Measurements from ENCODE around the gene MYADM. TPM values are rescaled to one million over a fixed set of nuclear protein-coding genes. Genes with fewer than 3 reads are reported as not detected.

The MYADM gene
- total RNA-seq, 1 experiment from 2014 or later = 78.6 TPM

DNA sequence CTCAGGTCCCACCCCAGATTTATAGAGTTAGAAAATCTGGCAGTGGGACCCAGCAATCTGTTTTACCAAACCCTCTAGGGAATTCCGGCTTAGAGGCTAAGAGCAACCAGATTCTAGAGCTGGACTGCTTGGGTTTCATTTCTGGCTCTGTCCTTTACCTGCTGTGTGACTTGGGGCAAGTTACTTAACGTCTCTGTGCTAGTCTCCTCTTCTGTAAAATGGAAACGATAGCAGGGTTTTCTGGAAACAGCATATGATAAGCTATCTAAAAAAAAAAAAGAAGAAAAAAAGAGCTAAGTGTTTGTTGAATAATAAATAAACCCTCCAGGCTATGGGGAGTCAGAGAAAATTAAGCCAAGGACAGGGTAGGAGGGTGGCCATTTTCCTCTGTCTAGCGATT, 29.8 kb downstream of the MYADM start (continued):
- TF ChIP-seq, protein P1, sequence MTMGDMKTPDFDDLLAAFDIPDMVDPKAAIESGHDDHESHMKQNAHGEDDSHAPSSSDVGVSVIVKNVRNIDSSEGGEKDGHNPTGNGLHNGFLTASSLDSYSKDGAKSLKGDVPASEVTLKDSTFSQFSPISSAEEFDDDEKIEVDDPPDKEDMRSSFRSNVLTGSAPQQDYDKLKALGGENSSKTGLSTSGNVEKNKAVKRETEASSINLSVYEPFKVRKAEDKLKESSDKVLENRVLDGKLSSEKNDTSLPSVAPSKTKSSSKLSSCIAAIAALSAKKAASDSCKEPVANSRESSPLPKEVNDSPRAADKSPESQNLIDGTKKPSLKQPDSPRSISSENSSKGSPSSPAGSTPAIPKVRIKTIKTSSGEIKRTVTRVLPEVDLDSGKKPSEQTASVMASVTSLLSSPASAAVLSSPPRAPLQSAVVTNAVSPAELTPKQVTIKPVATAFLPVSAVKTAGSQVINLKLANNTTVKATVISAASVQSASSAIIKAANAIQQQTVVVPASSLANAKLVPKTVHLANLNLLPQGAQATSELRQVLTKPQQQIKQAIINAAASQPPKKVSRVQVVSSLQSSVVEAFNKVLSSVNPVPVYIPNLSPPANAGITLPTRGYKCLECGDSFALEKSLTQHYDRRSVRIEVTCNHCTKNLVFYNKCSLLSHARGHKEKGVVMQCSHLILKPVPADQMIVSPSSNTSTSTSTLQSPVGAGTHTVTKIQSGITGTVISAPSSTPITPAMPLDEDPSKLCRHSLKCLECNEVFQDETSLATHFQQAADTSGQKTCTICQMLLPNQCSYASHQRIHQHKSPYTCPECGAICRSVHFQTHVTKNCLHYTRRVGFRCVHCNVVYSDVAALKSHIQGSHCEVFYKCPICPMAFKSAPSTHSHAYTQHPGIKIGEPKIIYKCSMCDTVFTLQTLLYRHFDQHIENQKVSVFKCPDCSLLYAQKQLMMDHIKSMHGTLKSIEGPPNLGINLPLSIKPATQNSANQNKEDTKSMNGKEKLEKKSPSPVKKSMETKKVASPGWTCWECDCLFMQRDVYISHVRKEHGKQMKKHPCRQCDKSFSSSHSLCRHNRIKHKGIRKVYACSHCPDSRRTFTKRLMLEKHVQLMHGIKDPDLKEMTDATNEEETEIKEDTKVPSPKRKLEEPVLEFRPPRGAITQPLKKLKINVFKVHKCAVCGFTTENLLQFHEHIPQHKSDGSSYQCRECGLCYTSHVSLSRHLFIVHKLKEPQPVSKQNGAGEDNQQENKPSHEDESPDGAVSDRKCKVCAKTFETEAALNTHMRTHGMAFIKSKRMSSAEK (CRISPR knock-in tag; IDR thresholded peaks at IDR 0.05; ENCODE audit: borderline replicate concordance) = no peak
- TF ChIP-seq ZNF121 (CRISPR knock-in tag; IDR thresholded peaks at IDR 0.05) = no peak
- TF ChIP-seq E2F4 (CRISPR knock-in tag; IDR thresholded peaks at IDR 0.05; ENCODE audit: borderline replicate concordance, low read depth) = no peak
- no peak for TF ChIP-seq TEAD4 (CRISPR knock-in tag; IDR thresholded peaks at IDR 0.05)
- TF ChIP-seq, protein P2, sequence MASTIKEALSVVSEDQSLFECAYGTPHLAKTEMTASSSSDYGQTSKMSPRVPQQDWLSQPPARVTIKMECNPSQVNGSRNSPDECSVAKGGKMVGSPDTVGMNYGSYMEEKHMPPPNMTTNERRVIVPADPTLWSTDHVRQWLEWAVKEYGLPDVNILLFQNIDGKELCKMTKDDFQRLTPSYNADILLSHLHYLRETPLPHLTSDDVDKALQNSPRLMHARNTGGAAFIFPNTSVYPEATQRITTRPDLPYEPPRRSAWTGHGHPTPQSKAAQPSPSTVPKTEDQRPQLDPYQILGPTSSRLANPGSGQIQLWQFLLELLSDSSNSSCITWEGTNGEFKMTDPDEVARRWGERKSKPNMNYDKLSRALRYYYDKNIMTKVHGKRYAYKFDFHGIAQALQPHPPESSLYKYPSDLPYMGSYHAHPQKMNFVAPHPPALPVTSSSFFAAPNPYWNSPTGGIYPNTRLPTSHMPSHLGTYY (CRISPR knock-in tag; IDR thresholded peaks at IDR 0.05) = no peak
- TF ChIP-seq, protein P3, sequence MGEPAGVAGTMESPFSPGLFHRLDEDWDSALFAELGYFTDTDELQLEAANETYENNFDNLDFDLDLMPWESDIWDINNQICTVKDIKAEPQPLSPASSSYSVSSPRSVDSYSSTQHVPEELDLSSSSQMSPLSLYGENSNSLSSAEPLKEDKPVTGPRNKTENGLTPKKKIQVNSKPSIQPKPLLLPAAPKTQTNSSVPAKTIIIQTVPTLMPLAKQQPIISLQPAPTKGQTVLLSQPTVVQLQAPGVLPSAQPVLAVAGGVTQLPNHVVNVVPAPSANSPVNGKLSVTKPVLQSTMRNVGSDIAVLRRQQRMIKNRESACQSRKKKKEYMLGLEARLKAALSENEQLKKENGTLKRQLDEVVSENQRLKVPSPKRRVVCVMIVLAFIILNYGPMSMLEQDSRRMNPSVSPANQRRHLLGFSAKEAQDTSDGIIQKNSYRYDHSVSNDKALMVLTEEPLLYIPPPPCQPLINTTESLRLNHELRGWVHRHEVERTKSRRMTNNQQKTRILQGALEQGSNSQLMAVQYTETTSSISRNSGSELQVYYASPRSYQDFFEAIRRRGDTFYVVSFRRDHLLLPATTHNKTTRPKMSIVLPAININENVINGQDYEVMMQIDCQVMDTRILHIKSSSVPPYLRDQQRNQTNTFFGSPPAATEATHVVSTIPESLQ (CRISPR knock-in tag; IDR thresholded peaks at IDR 0.05) = no peak

- TF ChIP-seq, protein P4, sequence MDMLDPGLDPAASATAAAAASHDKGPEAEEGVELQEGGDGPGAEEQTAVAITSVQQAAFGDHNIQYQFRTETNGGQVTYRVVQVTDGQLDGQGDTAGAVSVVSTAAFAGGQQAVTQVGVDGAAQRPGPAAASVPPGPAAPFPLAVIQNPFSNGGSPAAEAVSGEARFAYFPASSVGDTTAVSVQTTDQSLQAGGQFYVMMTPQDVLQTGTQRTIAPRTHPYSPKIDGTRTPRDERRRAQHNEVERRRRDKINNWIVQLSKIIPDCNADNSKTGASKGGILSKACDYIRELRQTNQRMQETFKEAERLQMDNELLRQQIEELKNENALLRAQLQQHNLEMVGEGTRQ (CRISPR knock-in tag; IDR thresholded peaks at IDR 0.05) = no peak
- no peak for TF ChIP-seq ZSCAN18 (CRISPR knock-in tag; IDR thresholded peaks at IDR 0.05)
- TF ChIP-seq CREM (CRISPR knock-in tag; IDR thresholded peaks at IDR 0.05) = no peak
- no peak for TF ChIP-seq SMAD4 (CRISPR knock-in tag; IDR thresholded peaks at IDR 0.05)
- no peak for TF ChIP-seq NR2C2 (CRISPR knock-in tag; IDR thresholded peaks at IDR 0.05)
- no peak for TF ChIP-seq FOXK1 (CRISPR knock-in tag; IDR thresholded peaks at IDR 0.05)
- no peak for TF ChIP-seq E2F1 (CRISPR knock-in tag; IDR thresholded peaks at IDR 0.05)
- no peak for TF ChIP-seq ZNF232 (CRISPR knock-in tag; IDR thresholded peaks at IDR 0.05)
- TF ChIP-seq, protein P2 (CRISPR knock-in tag; IDR thresholded peaks at IDR 0.05) = no peak
- TF ChIP-seq, protein P5, sequence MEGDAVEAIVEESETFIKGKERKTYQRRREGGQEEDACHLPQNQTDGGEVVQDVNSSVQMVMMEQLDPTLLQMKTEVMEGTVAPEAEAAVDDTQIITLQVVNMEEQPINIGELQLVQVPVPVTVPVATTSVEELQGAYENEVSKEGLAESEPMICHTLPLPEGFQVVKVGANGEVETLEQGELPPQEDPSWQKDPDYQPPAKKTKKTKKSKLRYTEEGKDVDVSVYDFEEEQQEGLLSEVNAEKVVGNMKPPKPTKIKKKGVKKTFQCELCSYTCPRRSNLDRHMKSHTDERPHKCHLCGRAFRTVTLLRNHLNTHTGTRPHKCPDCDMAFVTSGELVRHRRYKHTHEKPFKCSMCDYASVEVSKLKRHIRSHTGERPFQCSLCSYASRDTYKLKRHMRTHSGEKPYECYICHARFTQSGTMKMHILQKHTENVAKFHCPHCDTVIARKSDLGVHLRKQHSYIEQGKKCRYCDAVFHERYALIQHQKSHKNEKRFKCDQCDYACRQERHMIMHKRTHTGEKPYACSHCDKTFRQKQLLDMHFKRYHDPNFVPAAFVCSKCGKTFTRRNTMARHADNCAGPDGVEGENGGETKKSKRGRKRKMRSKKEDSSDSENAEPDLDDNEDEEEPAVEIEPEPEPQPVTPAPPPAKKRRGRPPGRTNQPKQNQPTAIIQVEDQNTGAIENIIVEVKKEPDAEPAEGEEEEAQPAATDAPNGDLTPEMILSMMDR (IDR thresholded peaks at IDR 0.05) = no peak
- TF ChIP-seq EMX1 (CRISPR knock-in tag; IDR thresholded peaks at IDR 0.05) = no peak
- ATAC-seq (peak; percentile 2), DNase-seq (ENCODE audit: low spot score) (peak; percentile 36)
- ChIA-PET CTCF (interaction anchor here (0.6 to 2.9 kb wide), 11 partner anchors 10 to 133 kb away, joined by 3 to 58 read pairs (median 8); partner anchors contain the start of genes CACNG7 and PRKCG), POLR2A (interaction anchor here (0.6 to 2.9 kb wide), 5 partner anchors 10 to 82 kb away, joined by 3 to 24 read pairs (median 4); partner anchors contain the start of gene MYADM)
- Mint-ChIP-seq H3K27me3 (ENCODE audit: low read depth) (0 out of 2 replicates have a peak, but pooled peaks cover 5% of the 10 kb centered on the region), H3K9me3 (no peaks in the 10 kb centered on the region), H3K36me3 (peaks cover 19% of the 10 kb centered on the region), H3K4me3 (peak overlapping the region; percentile 81), H3K27ac (peak overlapping the region; percentile 82), H3K4me1 (peaks cover 33% of the 10 kb centered on the region)
These were observed 30.5 kb downstream of the MYADM start for GRCh38 chr19:53898166-53898565.

Data from WTC11 (cell line).